ENCODE measurements around the gene TMEM169.

- TF ChIP-seq POLR2A (IDR thresholded peaks at IDR 0.05; ENCODE audit: low read depth, low read length), result no peak
- TF ChIP-seq POLR2AphosphoS5 (IDR thresholded peaks at IDR 0.05; ENCODE audit: low read depth, low read length), result no peak
- TF ChIP-seq TAF1 (IDR thresholded peaks at IDR 0.05; ENCODE audit: borderline replicate concordance, low read depth, low read length), result no peak
Measured at GRCh38 chr2:216070195-216070594, 11.5 kb upstream of the TMEM169 start.
